Measurements from ENCODE around the gene CDK16.

CDK16 gene

DNA sequence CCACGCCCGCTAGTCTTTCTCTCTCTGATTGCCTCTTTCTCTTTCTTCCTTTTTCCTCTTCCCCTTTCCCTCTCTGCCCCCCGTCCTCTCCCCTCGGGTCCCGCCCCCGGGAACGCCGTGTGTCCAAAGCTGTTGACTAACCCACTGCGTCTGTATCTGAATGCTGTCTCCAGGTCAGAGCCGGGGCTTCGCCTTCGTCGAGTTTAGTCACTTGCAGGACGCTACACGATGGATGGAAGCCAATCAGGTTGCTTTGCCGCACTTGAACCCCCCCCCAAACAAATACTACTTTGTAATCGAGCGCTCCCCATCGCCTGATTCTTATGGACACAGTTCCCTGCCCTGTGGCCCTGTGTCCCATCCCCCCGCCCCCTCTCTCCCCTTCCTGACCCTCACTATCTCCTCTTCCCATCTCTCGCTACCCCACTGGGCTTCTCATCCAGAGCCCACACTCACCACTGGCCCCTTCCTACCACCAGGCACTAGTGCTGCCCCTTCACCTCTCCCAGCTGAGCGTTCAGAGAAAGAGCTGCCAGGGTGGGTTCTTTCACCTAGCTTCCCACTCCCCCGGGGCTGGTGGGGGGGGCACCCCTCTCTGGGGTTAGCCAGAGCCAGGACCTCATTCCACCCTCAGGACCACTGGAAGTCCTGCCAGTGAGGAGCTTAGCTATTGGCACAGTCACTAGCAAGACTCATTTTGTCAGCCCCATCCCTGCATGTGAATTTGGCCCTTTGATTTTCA is 43.5 kb upstream of the CDK16 start:
- Histone ChIP-seq H3K79me1 (ENCODE audit: low read length) (no peaks in the 10 kb centered on the region), H3K23ac (ENCODE audit: low read length) (no peak overlapping the region), H3K4ac (ENCODE audit: low read depth, low read length) (no peak overlapping the region), H3K27me3 (ENCODE audit: insufficient read depth, low read length) (no peaks in the 10 kb centered on the region), H2AFZ (ENCODE audit: insufficient read depth, low read length, poor library complexity) (no peak overlapping the region), H2BK12ac (ENCODE audit: low read length) (no peak overlapping the region), H3K36me3 (ENCODE audit: control insufficient read depth in 1 of 2, insufficient read depth in 2 of 2, low read length in 2 of 2) (peaks cover 89 to 92% of the 10 kb centered on the region in 2 experiments), H2BK120ac (ENCODE audit: insufficient read depth, low read length, poor library complexity) (no peak overlapping the region), H3K4me3 (ENCODE audit: low read depth, low read length) (no peak overlapping the region), H3K9ac (ENCODE audit: low read length) (no peak overlapping the region), H3K4me1 (ENCODE audit: control insufficient read depth in 1 of 2, insufficient read depth in 2 of 2, low read length in 2 of 2) (no peaks in the 10 kb centered on the region), H2BK5ac (ENCODE audit: low read depth, low read length, poor library complexity) (no peak overlapping the region), H3K9me3 (ENCODE audit: insufficient read depth, low read depth, low read length) (no peaks in the 10 kb centered on the region), H3K79me2 (ENCODE audit: control insufficient read depth, insufficient read depth, low read length, poor library complexity) (no peaks in the 10 kb centered on the region), H4K12ac (ENCODE audit: low read depth, low read length) (no peak overlapping the region), H3K18ac (ENCODE audit: low read length) (no peak overlapping the region), H4K8ac (ENCODE audit: low read depth, low read length) (no peak overlapping the region), H3K4me2 (ENCODE audit: low read length) (no peak overlapping the region), H3K14ac (ENCODE audit: low read length) (no peak overlapping the region), H3K27ac (ENCODE audit: low read depth, low read length) (no peak overlapping the region), H4K91ac (ENCODE audit: low read depth, low read length) (no peak overlapping the region), H2AK5ac (ENCODE audit: low read length) (no peak overlapping the region)
- WGBS (ENCODE audit: extremely low coverage, insufficient coverage, insufficient read length): no CpG with 5 or more reads among the region's 23 CpGs
- no peak for DNase-seq

DNA sequence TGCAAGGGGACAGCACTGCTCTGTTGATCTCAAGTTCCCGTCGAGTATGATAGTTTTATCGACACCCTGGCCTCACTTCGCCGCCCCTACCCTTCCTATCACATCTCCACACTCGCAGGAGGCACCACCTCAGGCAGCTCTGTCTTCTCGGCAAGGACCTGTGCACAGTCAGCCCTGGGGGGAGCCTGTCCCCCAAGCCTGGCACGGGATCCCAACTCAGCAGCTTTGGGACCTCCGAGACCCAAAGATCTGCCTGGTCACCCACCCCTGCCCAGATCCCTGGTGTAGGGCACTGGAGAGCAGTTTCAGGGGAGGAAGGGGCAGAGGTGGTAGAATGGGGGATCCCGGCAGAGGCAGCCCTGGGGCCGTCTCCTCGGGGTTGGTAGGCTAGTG is 42.9 kb upstream of the CDK16 start:
- no peak overlapping the region for H3K4me2 ChIP-seq (ENCODE audit: low read length)
- H3K23ac ChIP-seq (ENCODE audit: low read length): no peak overlapping the region
- H4K91ac ChIP-seq (ENCODE audit: low read depth, low read length): no peak overlapping the region
- H3K27me3 ChIP-seq (ENCODE audit: insufficient read depth, low read length): no peaks in the 10 kb centered on the region
- H4K12ac ChIP-seq (ENCODE audit: low read depth, low read length): no peak overlapping the region
- H2AK5ac ChIP-seq (ENCODE audit: low read length): no peak overlapping the region
- H2BK5ac ChIP-seq (ENCODE audit: low read depth, low read length, poor library complexity): no peak overlapping the region
- no peak overlapping the region for H3K9ac ChIP-seq (ENCODE audit: low read length)
- no peaks in the 10 kb centered on the region for H3K4me1 ChIP-seq (ENCODE audit: control insufficient read depth in 1 of 2, insufficient read depth in 2 of 2, low read length in 2 of 2)
- H3K79me1 ChIP-seq (ENCODE audit: low read length): no peaks in the 10 kb centered on the region
- H3K14ac ChIP-seq (ENCODE audit: low read length): no peak overlapping the region
- no peak overlapping the region for H3K4me3 ChIP-seq (ENCODE audit: low read depth, low read length)
- H3K36me3 ChIP-seq (ENCODE audit: control insufficient read depth in 1 of 2, insufficient read depth in 2 of 2, low read length in 2 of 2): peaks cover 89 to 92% of the 10 kb centered on the region in 2 experiments
- no CpG with 5 or more reads among the region's 12 CpGs for WGBS (ENCODE audit: extremely low coverage, insufficient coverage, insufficient read length)
- no peak overlapping the region for H2AFZ ChIP-seq (ENCODE audit: insufficient read depth, low read length, poor library complexity)
- no peak overlapping the region for H2BK12ac ChIP-seq (ENCODE audit: low read length)
- no peaks in the 10 kb centered on the region for H3K79me2 ChIP-seq (ENCODE audit: control insufficient read depth, insufficient read depth, low read length, poor library complexity)
- H3K18ac ChIP-seq (ENCODE audit: low read length): no peak overlapping the region
- DNase-seq: no peak
- no peak overlapping the region for H2BK120ac ChIP-seq (ENCODE audit: insufficient read depth, low read length, poor library complexity)
- no peaks in the 10 kb centered on the region for H3K9me3 ChIP-seq (ENCODE audit: insufficient read depth, low read depth, low read length)
- no peak overlapping the region for H4K8ac ChIP-seq (ENCODE audit: low read depth, low read length)
- H3K27ac ChIP-seq (ENCODE audit: low read depth, low read length): no peak overlapping the region
- no peak overlapping the region for H3K4ac ChIP-seq (ENCODE audit: low read depth, low read length)

DNA sequence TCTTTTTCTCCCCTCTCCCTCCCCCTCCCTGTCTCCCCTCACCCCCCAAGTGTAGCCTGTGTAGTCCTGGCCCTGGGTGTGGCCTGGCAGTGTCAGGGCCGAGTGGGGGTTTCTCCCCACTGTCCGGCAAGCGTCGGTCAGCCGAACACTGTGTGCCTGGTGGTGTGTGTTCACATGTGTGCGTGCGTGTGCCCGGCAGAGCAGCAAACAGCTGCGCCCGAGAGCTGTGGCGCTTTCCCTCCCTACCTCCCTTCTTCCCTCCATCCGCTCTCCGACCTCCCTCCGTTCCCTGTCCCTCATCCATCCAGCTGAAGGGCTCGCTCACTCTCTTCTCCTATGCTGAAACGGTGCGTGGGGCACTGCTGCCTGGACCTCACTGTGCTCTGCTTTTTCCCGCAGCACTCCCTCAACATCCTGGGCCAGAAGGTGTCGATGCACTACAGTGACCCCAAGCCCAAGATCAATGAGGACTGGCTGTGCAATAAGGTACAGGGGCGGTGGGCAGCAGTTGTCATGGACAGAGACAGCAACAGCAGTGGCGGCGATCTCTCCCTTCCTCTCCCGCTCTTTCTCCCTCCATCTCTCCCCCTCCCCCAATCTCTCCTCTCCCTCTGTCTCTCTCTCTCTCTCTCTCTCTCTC is 42.3 kb upstream of the CDK16 start:
- no peak overlapping the region for H2BK5ac ChIP-seq (ENCODE audit: low read depth, low read length, poor library complexity)
- no CpG with 5 or more reads among the region's 23 CpGs for WGBS (ENCODE audit: extremely low coverage, insufficient coverage, insufficient read length)
- H4K12ac ChIP-seq (ENCODE audit: low read depth, low read length): no peak overlapping the region
- H3K9me3 ChIP-seq (ENCODE audit: insufficient read depth, low read depth, low read length): no peaks in the 10 kb centered on the region
- H3K4me2 ChIP-seq (ENCODE audit: low read length): no peak overlapping the region
- H3K18ac ChIP-seq (ENCODE audit: low read length): no peak overlapping the region
- no peak overlapping the region for H3K4ac ChIP-seq (ENCODE audit: low read depth, low read length)
- H3K27me3 ChIP-seq (ENCODE audit: insufficient read depth, low read length): no peaks in the 10 kb centered on the region
- H3K36me3 ChIP-seq (ENCODE audit: control insufficient read depth in 1 of 2, insufficient read depth in 2 of 2, low read length in 2 of 2): peaks cover 88 to 90% of the 10 kb centered on the region in 2 experiments
- no peak overlapping the region for H2BK12ac ChIP-seq (ENCODE audit: low read length)
- no peak overlapping the region for H3K27ac ChIP-seq (ENCODE audit: low read depth, low read length)
- no peak overlapping the region for H2AFZ ChIP-seq (ENCODE audit: insufficient read depth, low read length, poor library complexity)
- no peaks in the 10 kb centered on the region for H3K79me2 ChIP-seq (ENCODE audit: control insufficient read depth, insufficient read depth, low read length, poor library complexity)
- H3K23ac ChIP-seq (ENCODE audit: low read length): no peak overlapping the region
- no peak overlapping the region for H2BK120ac ChIP-seq (ENCODE audit: insufficient read depth, low read length, poor library complexity)
- no peaks in the 10 kb centered on the region for H3K79me1 ChIP-seq (ENCODE audit: low read length)
- H3K14ac ChIP-seq (ENCODE audit: low read length): no peak overlapping the region
- no peak overlapping the region for H2AK5ac ChIP-seq (ENCODE audit: low read length)
- DNase-seq: no peak
- H4K91ac ChIP-seq (ENCODE audit: low read depth, low read length): no peak overlapping the region
- no peaks in the 10 kb centered on the region for H3K4me1 ChIP-seq (ENCODE audit: control insufficient read depth in 1 of 2, insufficient read depth in 2 of 2, low read length in 2 of 2)
- H3K4me3 ChIP-seq (ENCODE audit: low read depth, low read length): no peak overlapping the region
- H3K9ac ChIP-seq (ENCODE audit: low read length): no peak overlapping the region
- H4K8ac ChIP-seq (ENCODE audit: low read depth, low read length): no peak overlapping the region

DNA sequence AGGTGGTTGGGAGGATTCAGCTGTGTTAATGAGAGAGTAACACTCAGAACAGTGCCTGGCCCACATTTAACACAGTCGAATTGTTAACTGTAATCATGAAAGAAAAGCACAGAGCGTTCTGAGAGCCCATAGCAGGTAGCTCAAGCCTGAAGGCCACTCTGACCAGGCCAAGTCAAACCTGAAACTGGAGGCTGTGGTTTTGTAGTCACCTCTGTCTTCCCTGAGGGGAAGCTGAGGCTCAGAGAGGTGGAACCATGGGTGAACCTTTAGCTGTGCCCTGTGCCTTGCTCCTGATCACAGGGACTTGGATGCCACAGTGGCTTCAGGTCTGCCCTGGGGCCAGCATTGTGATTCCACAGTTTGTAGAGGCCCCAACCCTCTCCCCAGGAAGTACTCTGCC is 41.4 kb upstream of the CDK16 start:
- no peak overlapping the region for H3K4me2 ChIP-seq (ENCODE audit: low read length)
- no peak overlapping the region for H3K14ac ChIP-seq (ENCODE audit: low read length)
- H3K23ac ChIP-seq (ENCODE audit: low read length): no peak overlapping the region
- H3K4ac ChIP-seq (ENCODE audit: low read depth, low read length): no peak overlapping the region
- no peak overlapping the region for H2AFZ ChIP-seq (ENCODE audit: insufficient read depth, low read length, poor library complexity)
- no peak overlapping the region for H2BK120ac ChIP-seq (ENCODE audit: insufficient read depth, low read length, poor library complexity)
- peaks cover 88 to 90% of the 10 kb centered on the region in 2 experiments for H3K36me3 ChIP-seq (ENCODE audit: control insufficient read depth in 1 of 2, insufficient read depth in 2 of 2, low read length in 2 of 2)
- H3K27ac ChIP-seq (ENCODE audit: low read depth, low read length): no peak overlapping the region
- no peak overlapping the region for H2BK12ac ChIP-seq (ENCODE audit: low read length)
- H3K27me3 ChIP-seq (ENCODE audit: insufficient read depth, low read length): no peaks in the 10 kb centered on the region
- no peak overlapping the region for H4K91ac ChIP-seq (ENCODE audit: low read depth, low read length)
- no peak for DNase-seq
- no peaks in the 10 kb centered on the region for H3K4me1 ChIP-seq (ENCODE audit: control insufficient read depth in 1 of 2, insufficient read depth in 2 of 2, low read length in 2 of 2)
- no peaks in the 10 kb centered on the region for H3K79me1 ChIP-seq (ENCODE audit: low read length)
- H3K79me2 ChIP-seq (ENCODE audit: control insufficient read depth, insufficient read depth, low read length, poor library complexity): no peaks in the 10 kb centered on the region
- no peak overlapping the region for H3K4me3 ChIP-seq (ENCODE audit: low read depth, low read length)
- no peak overlapping the region for H4K8ac ChIP-seq (ENCODE audit: low read depth, low read length)
- no peak overlapping the region for H3K18ac ChIP-seq (ENCODE audit: low read length)
- no peak overlapping the region for H2AK5ac ChIP-seq (ENCODE audit: low read length)
- no peak overlapping the region for H2BK5ac ChIP-seq (ENCODE audit: low read depth, low read length, poor library complexity)
- H4K12ac ChIP-seq (ENCODE audit: low read depth, low read length): no peak overlapping the region
- H3K9me3 ChIP-seq (ENCODE audit: insufficient read depth, low read depth, low read length): no peaks in the 10 kb centered on the region
- no CpG with 5 or more reads among the region's 2 CpGs for WGBS (ENCODE audit: extremely low coverage, insufficient coverage, insufficient read length)
- no peak overlapping the region for H3K9ac ChIP-seq (ENCODE audit: low read length)

Measured in trophoblast cell (in vitro differentiated cells and primary cell).